ENCODE measurements around the gene VWF. TPM values are rescaled to one million over a fixed set of nuclear protein-coding genes. Genes with fewer than 3 reads are reported as not detected.

The VWF gene
- total and polyA plus RNA-seq, 2 experiments from 2014 or later = 0.42 to 0.56 TPM

GRCh38 chr12:6080149-6081045, 44.1 kb downstream of the VWF start:
- H3K4me2 ChIP-seq = no peak overlapping the region
- H3K4me3 ChIP-seq = no peak overlapping the region
- Mint-ChIP-seq H3K27me3 (ENCODE audit: insufficient read depth, low read depth, poor library complexity) (peaks cover 7% of the 10 kb centered on the region), H3K9me3 (no peaks in the 10 kb centered on the region), H3K27ac (no peak overlapping the region), H3K4me1 (peaks cover 21% of the 10 kb centered on the region), H3K4me3 (no peak overlapping the region), H3K36me3 (ENCODE audit: low read depth) (no peaks in the 10 kb centered on the region)
- no peaks in the 10 kb centered on the region for H3F3A ChIP-seq (replicated peaks; ENCODE audit: low read depth)
- H3K27ac ChIP-seq (ENCODE audit: low read depth) = no peak overlapping the region
- H2AFZ ChIP-seq = no peak overlapping the region
- peaks cover 10% of the 10 kb centered on the region for H3K4me1 ChIP-seq (ENCODE audit: insufficient read depth)
- H3K27me3 ChIP-seq (ENCODE audit: insufficient read depth) = no peaks in the 10 kb centered on the region
- ATAC-seq (no peak), DNase-seq (ENCODE audit: low spot score) (no peak)
- no peaks in the 10 kb centered on the region for H4K20me1 ChIP-seq (replicated peaks; ENCODE audit: insufficient read depth)
- no peaks in the 10 kb centered on the region for H3K9me2 ChIP-seq (ENCODE audit: insufficient read depth)
- H3K79me2 ChIP-seq (replicated peaks; ENCODE audit: insufficient read depth) = no peaks in the 10 kb centered on the region
- no peak for TF ChIP-seq REST (IDR thresholded peaks at IDR 0.05; ENCODE audit: unreplicated experiment)
- TF ChIP-seq, protein P1, sequence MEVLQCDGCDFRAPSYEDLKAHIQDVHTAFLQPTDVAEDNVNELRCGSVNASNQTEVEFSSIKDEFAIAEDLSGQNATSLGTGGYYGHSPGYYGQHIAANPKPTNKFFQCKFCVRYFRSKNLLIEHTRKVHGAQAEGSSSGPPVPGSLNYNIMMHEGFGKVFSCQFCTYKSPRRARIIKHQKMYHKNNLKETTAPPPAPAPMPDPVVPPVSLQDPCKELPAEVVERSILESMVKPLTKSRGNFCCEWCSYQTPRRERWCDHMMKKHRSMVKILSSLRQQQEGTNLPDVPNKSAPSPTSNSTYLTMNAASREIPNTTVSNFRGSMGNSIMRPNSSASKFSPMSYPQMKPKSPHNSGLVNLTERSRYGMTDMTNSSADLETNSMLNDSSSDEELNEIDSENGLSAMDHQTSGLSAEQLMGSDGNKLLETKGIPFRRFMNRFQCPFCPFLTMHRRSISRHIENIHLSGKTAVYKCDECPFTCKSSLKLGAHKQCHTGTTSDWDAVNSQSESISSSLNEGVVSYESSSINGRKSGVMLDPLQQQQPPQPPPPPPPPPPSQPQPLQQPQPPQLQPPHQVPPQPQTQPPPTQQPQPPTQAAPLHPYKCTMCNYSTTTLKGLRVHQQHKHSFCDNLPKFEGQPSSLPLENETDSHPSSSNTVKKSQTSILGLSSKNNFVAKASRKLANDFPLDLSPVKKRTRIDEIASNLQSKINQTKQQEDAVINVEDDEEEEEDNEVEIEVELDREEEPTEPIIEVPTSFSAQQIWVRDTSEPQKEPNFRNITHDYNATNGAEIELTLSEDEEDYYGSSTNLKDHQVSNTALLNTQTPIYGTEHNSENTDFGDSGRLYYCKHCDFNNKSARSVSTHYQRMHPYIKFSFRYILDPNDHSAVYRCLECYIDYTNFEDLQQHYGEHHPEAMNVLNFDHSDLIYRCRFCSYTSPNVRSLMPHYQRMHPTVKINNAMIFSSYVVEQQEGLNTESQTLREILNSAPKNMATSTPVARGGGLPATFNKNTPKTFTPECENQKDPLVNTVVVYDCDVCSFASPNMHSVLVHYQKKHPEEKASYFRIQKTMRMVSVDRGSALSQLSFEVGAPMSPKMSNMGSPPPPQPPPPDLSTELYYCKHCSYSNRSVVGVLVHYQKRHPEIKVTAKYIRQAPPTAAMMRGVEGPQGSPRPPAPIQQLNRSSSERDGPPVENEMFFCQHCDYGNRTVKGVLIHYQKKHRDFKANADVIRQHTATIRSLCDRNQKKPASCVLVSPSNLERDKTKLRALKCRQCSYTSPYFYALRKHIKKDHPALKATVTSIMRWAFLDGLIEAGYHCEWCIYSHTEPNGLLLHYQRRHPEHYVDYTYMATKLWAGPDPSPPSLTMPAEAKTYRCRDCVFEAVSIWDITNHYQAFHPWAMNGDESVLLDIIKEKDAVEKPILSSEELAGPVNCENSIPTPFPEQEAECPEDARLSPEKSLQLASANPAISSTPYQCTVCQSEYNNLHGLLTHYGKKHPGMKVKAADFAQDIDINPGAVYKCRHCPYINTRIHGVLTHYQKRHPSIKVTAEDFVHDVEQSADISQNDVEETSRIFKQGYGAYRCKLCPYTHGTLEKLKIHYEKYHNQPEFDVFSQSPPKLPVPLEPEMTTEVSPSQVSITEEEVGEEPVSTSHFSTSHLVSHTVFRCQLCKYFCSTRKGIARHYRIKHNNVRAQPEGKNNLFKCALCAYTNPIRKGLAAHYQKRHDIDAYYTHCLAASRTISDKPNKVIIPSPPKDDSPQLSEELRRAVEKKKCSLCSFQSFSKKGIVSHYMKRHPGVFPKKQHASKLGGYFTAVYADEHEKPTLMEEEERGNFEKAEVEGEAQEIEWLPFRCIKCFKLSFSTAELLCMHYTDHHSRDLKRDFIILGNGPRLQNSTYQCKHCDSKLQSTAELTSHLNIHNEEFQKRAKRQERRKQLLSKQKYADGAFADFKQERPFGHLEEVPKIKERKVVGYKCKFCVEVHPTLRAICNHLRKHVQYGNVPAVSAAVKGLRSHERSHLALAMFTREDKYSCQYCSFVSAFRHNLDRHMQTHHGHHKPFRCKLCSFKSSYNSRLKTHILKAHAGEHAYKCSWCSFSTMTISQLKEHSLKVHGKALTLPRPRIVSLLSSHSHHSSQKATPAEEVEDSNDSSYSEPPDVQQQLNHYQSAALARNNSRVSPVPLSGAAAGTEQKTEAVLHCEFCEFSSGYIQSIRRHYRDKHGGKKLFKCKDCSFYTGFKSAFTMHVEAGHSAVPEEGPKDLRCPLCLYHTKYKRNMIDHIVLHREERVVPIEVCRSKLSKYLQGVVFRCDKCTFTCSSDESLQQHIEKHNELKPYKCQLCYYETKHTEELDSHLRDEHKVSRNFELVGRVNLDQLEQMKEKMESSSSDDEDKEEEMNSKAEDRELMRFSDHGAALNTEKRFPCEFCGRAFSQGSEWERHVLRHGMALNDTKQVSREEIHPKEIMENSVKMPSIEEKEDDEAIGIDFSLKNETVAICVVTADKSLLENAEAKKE (CRISPR knock-in tag; IDR thresholded peaks at IDR 0.05) = no peak
- TF ChIP-seq CREB1 (CRISPR knock-in tag; IDR thresholded peaks at IDR 0.05; ENCODE audit: low read depth) = no peak
- TF ChIP-seq EZH2 (IDR thresholded peaks at IDR 0.05; ENCODE audit: low read depth, unreplicated experiment) = no peak
- TF ChIP-seq ZNF331 (CRISPR knock-in tag; IDR thresholded peaks at IDR 0.05; ENCODE audit: low read depth) = no peak
- no peak for TF ChIP-seq NANOG (IDR thresholded peaks at IDR 0.05; ENCODE audit: borderline replicate concordance)
- no peak for TF ChIP-seq JUNB (IDR thresholded peaks at IDR 0.05; ENCODE audit: unreplicated experiment)
- no peak for TF ChIP-seq POLR2AphosphoS5 (IDR thresholded peaks at IDR 0.05; ENCODE audit: low read depth)
- no peak for TF ChIP-seq STAT1 (IDR thresholded peaks at IDR 0.05; ENCODE audit: unreplicated experiment)
- TF ChIP-seq, protein P2, sequence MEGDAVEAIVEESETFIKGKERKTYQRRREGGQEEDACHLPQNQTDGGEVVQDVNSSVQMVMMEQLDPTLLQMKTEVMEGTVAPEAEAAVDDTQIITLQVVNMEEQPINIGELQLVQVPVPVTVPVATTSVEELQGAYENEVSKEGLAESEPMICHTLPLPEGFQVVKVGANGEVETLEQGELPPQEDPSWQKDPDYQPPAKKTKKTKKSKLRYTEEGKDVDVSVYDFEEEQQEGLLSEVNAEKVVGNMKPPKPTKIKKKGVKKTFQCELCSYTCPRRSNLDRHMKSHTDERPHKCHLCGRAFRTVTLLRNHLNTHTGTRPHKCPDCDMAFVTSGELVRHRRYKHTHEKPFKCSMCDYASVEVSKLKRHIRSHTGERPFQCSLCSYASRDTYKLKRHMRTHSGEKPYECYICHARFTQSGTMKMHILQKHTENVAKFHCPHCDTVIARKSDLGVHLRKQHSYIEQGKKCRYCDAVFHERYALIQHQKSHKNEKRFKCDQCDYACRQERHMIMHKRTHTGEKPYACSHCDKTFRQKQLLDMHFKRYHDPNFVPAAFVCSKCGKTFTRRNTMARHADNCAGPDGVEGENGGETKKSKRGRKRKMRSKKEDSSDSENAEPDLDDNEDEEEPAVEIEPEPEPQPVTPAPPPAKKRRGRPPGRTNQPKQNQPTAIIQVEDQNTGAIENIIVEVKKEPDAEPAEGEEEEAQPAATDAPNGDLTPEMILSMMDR (conservative IDR thresholded peaks at IDR 0.05; ENCODE audit: low read depth in 2 of 2) = no peak
- no peak for TF ChIP-seq EZH2phosphoT487 (IDR thresholded peaks at IDR 0.05; ENCODE audit: unreplicated experiment)
- TF ChIP-seq ZNF114 (CRISPR knock-in tag; IDR thresholded peaks at IDR 0.05) = no peak
- no peaks in the 10 kb centered on the region for H3K36me3 ChIP-seq (ENCODE audit: insufficient read depth)
